SK-N-DZ (cell line): ENCODE measurements around the gene AMBP.
"Not testable (repeated sequence)": the region's sequence is repeated elsewhere in the genome, so short reads cannot be mapped to it uniquely, and the experiment has no call there.

Experiments used
- DNase-seq: peaks from one replicate; pipeline ENCODE4 v3.0.0-alpha.2; 2015; ENCODE audit warnings: low spot score

The AMBP gene

GRCh38 chr9:114092336-114092735 lies 14.2 kb upstream of the AMBP start:
- DNase-seq, result no peak

GRCh38 chr9:114091711-114092110 lies 13.6 kb upstream of the AMBP start:
- no peak for DNase-seq

GRCh38 chr9:114090798-114091197 lies 12.7 kb upstream of the AMBP start:
- no peak for DNase-seq

GRCh38 chr9:114089206-114089840 lies 11.2 kb upstream of the AMBP start:
- no peak for DNase-seq

- DNase-seq, result no peak
These were observed 10.6 kb upstream of the AMBP start for GRCh38 chr9:114088571-114089170.

GRCh38 chr9:114087721-114088120 lies 9.6 kb upstream of the AMBP start:
- DNase-seq, result no peak

GRCh38 chr9:114086607-114087006 lies 8.5 kb upstream of the AMBP start:
- DNase-seq, result no peak

GRCh38 chr9:114086009-114086408 lies 7.9 kb upstream of the AMBP start:
- no peak for DNase-seq

GRCh38 chr9:114085387-114085789 lies 7.3 kb upstream of the AMBP start:
- no peak for DNase-seq

- no peak for DNase-seq
These were observed 6.4 kb upstream of the AMBP start for GRCh38 chr9:114084282-114085073.

- DNase-seq, result no peak
These were observed 5.6 kb upstream of the AMBP start for GRCh38 chr9:114083666-114084065.

- DNase-seq, result not testable (repeated sequence)
These were observed 4.8 kb upstream of the AMBP start for GRCh38 chr9:114082763-114083412.

- DNase-seq, result peak; percentile 76
These were observed 4.1 kb upstream of the AMBP start for GRCh38 chr9:114082017-114082762.

- no peak for DNase-seq
These were observed 3.4 kb upstream of the AMBP start for GRCh38 chr9:114081441-114082016.

GRCh38 chr9:114080773-114081440 lies 2.8 kb upstream of the AMBP start:
- no peak for DNase-seq

GRCh38 chr9:114080195-114080772 lies 2.2 kb upstream of the AMBP start:
- DNase-seq, result no peak

- no peak for DNase-seq
These were observed 669 bp upstream of the AMBP start for GRCh38 chr9:114078781-114079156.

GRCh38 chr9:114077162-114077837 lies 800 bp downstream of the AMBP start:
- DNase-seq, result no peak

GRCh38 chr9:114076237-114077161 lies 1.6 kb downstream of the AMBP start:
- DNase-seq, result no peak
